ENCODE measurements around the gene HDAC9.

DNA sequence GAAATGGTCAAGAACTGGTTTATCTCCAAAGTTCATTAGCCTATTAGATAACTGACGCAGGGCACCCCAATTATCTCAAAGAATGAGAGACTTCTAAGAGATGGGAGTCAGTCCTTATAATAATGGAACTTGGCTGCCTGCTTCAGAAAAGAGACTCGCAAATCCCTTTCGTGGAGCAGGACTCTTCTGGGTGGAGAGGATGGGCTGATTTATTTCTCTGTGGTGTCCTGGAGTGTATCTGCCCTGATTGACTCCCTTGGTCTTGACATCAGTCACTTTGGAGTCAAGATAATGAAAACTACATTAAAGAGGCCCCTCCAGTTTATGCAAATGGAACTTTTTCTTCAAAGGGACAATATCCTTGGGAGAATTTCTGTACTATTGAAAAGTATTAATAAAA lies 198.9 kb downstream of the HDAC9 start:
- TF ChIP-seq CTCF (IDR thresholded peaks at IDR 0.05; ENCODE audit: low read depth, low read length) (no peak), EZH2phosphoT487 (IDR thresholded peaks at IDR 0.05; ENCODE audit: low read depth) (no peak)

Measured in OCI-LY3 (cell line).